HEK293 (cell line): ENCODE measurements around the gene DAPK2.

Experiments used
- CTCF ChIA-PET: fragments of 350-600 bp; formaldehyde crosslinking; extraction: SDS; loops from one replicate; lab custom pipeline; 2021; ENCODE audit warnings: antibody characterized with exemption; lab: Yijun Ruan, JAX
- POLR2A ChIA-PET: fragments of 300-600 bp; formaldehyde crosslinking; extraction: SDS; loops from one replicate; lab custom pipeline; 2020; ENCODE audit warnings: antibody characterized with exemption, inconsistent platforms; lab: Yijun Ruan, JAX
- H3K27ac ChIP-seq: fragments of 200-500 bp; sonication (Bioruptor generic); 2 replicates; pipeline ENCODE4 v1.5.1; 2014; ENCODE audit warnings: low read depth, low read length, control low read depth, inconsistent platforms; ENCODE audit errors: extremely low read depth
- H3K36me3 ChIP-seq, 2 experiments: fragments of 200-500 bp in 1 of 2; sonication (Bioruptor generic) in 1 of 2; 1 replicate in 1 of 2; 2 replicates in 1 of 2; pipeline ENCODE4 v1.5.1; 2014 to 2017; ENCODE audit warnings: inconsistent platforms in 2 of 2, low read length in 2 of 2; ENCODE audit not compliant: control insufficient read depth in 2 of 2, insufficient read depth in 1 of 2
- H3K4me1 ChIP-seq: fragments of 200-500 bp; sonication (Bioruptor generic); 2 replicates; pipeline ENCODE4 v1.5.1; 2014; ENCODE audit warnings: mild to moderate bottlenecking, low read length, inconsistent platforms; ENCODE audit not compliant: control insufficient read depth, insufficient read depth
- H3K4me3 ChIP-seq: 2 replicates; pipeline ENCODE4 v1.5.1; 2011; ENCODE audit warnings: low read depth, mild to moderate bottlenecking, control low read depth, low read length, moderate library complexity
- H3K9me3 ChIP-seq: fragments of 200-500 bp; sonication (Bioruptor generic); 2 replicates; pipeline ENCODE4 v1.5.1; 2014; ENCODE audit warnings: low read depth, low read length, inconsistent platforms; ENCODE audit not compliant: control insufficient read depth, insufficient read depth
- GFI1B ChIP-seq: fragments of 450-650 bp; formaldehyde crosslinking; IDR thresholded peaks from 2 replicates; pipeline ENCODE4 v1.5.1; 2016; ENCODE audit warnings: missing biosample characterization, missing genetic modification characterization
- KLF8 ChIP-seq: fragments of 450-650 bp; formaldehyde crosslinking; IDR thresholded peaks from 2 replicates; pipeline ENCODE4 v1.5.1; 2016; ENCODE audit warnings: missing biosample characterization, missing genetic modification characterization
- MEIS1 ChIP-seq: sonication (generic); formaldehyde crosslinking; IDR thresholded peaks from 2 replicates; pipeline ENCODE4 v1.8.1; 2022; ENCODE audit warnings: missing genetic modification reagents, mild to moderate bottlenecking, borderline replicate concordance
- OSR2 ChIP-seq: fragments of 450-650 bp; formaldehyde crosslinking; IDR thresholded peaks from 2 replicates; pipeline ENCODE4 v1.5.1; 2016; ENCODE audit warnings: missing biosample characterization, missing genetic modification characterization
- PATZ1 ChIP-seq: fragments of 450-650 bp; formaldehyde crosslinking; IDR thresholded peaks from 2 replicates; pipeline ENCODE4 v1.5.1; 2016; ENCODE audit warnings: missing biosample characterization, missing genetic modification characterization
- SP2 ChIP-seq: fragments of 450-650 bp; formaldehyde crosslinking; IDR thresholded peaks from 2 replicates; pipeline ENCODE4 v1.5.1; 2016; ENCODE audit warnings: missing biosample characterization, missing genetic modification characterization
- TCF7L2 ChIP-seq: IDR thresholded peaks from 2 replicates; pipeline ENCODE4 v1.6.1; 2011; ENCODE audit warnings: low read depth, mild to moderate bottlenecking, inconsistent platforms, low read length, moderate library complexity, borderline replicate concordance
- ZBTB21 ChIP-seq: fragments of 450-650 bp; formaldehyde crosslinking; IDR thresholded peaks from 2 replicates; pipeline ENCODE4 v1.5.1; 2017; ENCODE audit warnings: missing biosample characterization, missing genetic modification characterization
- ZFP41 ChIP-seq: fragments of 450-650 bp; formaldehyde crosslinking; IDR thresholded peaks from 2 replicates; pipeline ENCODE4 v1.5.1; 2016; ENCODE audit warnings: missing biosample characterization, missing genetic modification characterization, borderline replicate concordance
- ZNF112 ChIP-seq: fragments of 450-650 bp; formaldehyde crosslinking; IDR thresholded peaks from 2 replicates; pipeline ENCODE4 v1.5.0; 2017; ENCODE audit warnings: missing biosample characterization, missing genetic modification characterization
- ZNF202 ChIP-seq: fragments of 450-650 bp; formaldehyde crosslinking; IDR thresholded peaks from 2 replicates; pipeline ENCODE4 v1.5.1; 2016; ENCODE audit warnings: missing biosample characterization, missing genetic modification characterization, borderline replicate concordance
- ZNF211 ChIP-seq: fragments of 450-650 bp; formaldehyde crosslinking; IDR thresholded peaks from 2 replicates; pipeline ENCODE4 v1.5.1; 2016; ENCODE audit warnings: low read depth, missing biosample characterization, missing genetic modification characterization
- ZNF239 ChIP-seq: fragments of 450-650 bp; formaldehyde crosslinking; IDR thresholded peaks from 2 replicates; pipeline ENCODE4 v1.5.1; 2016; ENCODE audit warnings: missing biosample characterization, missing genetic modification characterization
- ZNF280C ChIP-seq: fragments of 450-650 bp; formaldehyde crosslinking; IDR thresholded peaks from 2 replicates; pipeline ENCODE4 v1.5.1; 2016; ENCODE audit warnings: missing biosample characterization, missing genetic modification characterization
- ZNF324 ChIP-seq: fragments of 450-650 bp; formaldehyde crosslinking; IDR thresholded peaks from 2 replicates; pipeline ENCODE4 v1.5.1; 2016; ENCODE audit warnings: missing biosample characterization, missing genetic modification characterization
- ZNF529 ChIP-seq: fragments of 450-650 bp; formaldehyde crosslinking; IDR thresholded peaks from 2 replicates; pipeline ENCODE4 v1.5.1; 2017; ENCODE audit warnings: missing genetic modification characterization, missing biosample characterization; ENCODE audit not compliant: insufficient replicate concordance
- ZNF624 ChIP-seq: fragments of 450-650 bp; formaldehyde crosslinking; IDR thresholded peaks from 2 replicates; pipeline ENCODE4 v1.5.1; 2017; ENCODE audit warnings: missing biosample characterization, missing genetic modification characterization
- ZNF629 ChIP-seq: fragments of 450-650 bp; formaldehyde crosslinking; IDR thresholded peaks from 2 replicates; pipeline ENCODE4 v1.5.1; 2017; ENCODE audit warnings: missing biosample characterization, missing genetic modification characterization
- ZNF785 ChIP-seq: fragments of 450-650 bp; formaldehyde crosslinking; IDR thresholded peaks from 2 replicates; pipeline ENCODE4 v1.5.1; 2016; ENCODE audit warnings: missing biosample characterization, missing genetic modification characterization
- ZSCAN5A ChIP-seq: fragments of 450-650 bp; formaldehyde crosslinking; IDR thresholded peaks from 2 replicates; pipeline ENCODE4 v1.5.1; 2016; ENCODE audit warnings: missing biosample characterization, missing genetic modification characterization

DAPK2 gene

GRCh38 chr15:63969652-63970421, 76.4 kb downstream of the DAPK2 start (continued):
- TF ChIP-seq PATZ1 (tag by site-specific recombination): no peak
- TF ChIP-seq ZNF529 (tag by site-specific recombination): no peak
- TF ChIP-seq SP2: no peak
- no peak for TF ChIP-seq ZNF629 (tag by site-specific recombination)
- TF ChIP-seq, all 188 proteins: peak for 0

- H3K9me3 ChIP-seq: no peaks in the 10 kb centered on the region
- H3K27ac ChIP-seq: no peak overlapping the region
- H3K36me3 ChIP-seq: no peaks in the 10 kb centered on the region
- H3K4me3 ChIP-seq: no peak overlapping the region
- ChIA-PET POLR2A (no interaction called here), CTCF (interaction anchor here (0.8 to 1.3 kb wide), 3 partner anchors 23 to 100 kb away, joined by 3 to 7 read pairs (median 3); no protein-coding TSS in a partner anchor)
- TF ChIP-seq ZNF624 (tag by site-specific recombination) (no peak), ZNF280C (no peak), MEIS1 (no peak), ZNF202 (tag by site-specific recombination) (no peak), ZNF629 (tag by site-specific recombination) (no peak), ZNF785 (tag by site-specific recombination) (no peak), ZNF239 (tag by site-specific recombination) (no peak), ZFP41 (no peak), ZNF112 (tag by site-specific recombination) (no peak), OSR2 (no peak), KLF8 (tag by site-specific recombination) (no peak), ZSCAN5A (tag by site-specific recombination) (no peak), TCF7L2 (no peak), ZBTB21 (tag by site-specific recombination) (no peak), ZNF324 (tag by site-specific recombination) (no peak), ZNF211 (tag by site-specific recombination) (no peak), GFI1B (tag by site-specific recombination) (no peak)
- H3K4me1 ChIP-seq: no peaks in the 10 kb centered on the region
Observed at GRCh38 chr15:63968700-63969099, 77.6 kb downstream of the DAPK2 start.
